PC-9 (cell line): Measurements from ENCODE around the gene CACNG8. TPM values are rescaled to one million over a fixed set of nuclear protein-coding genes. Genes with fewer than 3 reads are reported as not detected.

Source experiments
- BruUV-seq: library from RNA; stranded (reverse); fragments of 400-500 nt; replicated peaks from 2 replicates; lab custom pipeline; 2021; lab: Mats Ljungman, UMichigan
- CTCF ChIA-PET: fragments of 300-600 bp; sonication (Branson Sonifier 250); formaldehyde crosslinking; loops from one replicate; lab custom pipeline; 2022; ENCODE audit warnings: antibody characterized with exemption; lab: Charles Lee
- POLR2A ChIA-PET: fragments of 300-600 bp; sonication (Branson Sonifier 250); formaldehyde crosslinking; loops from one replicate; lab custom pipeline; 2022; ENCODE audit warnings: antibody characterized with exemption; ENCODE audit not compliant: unreplicated experiment; lab: Charles Lee
- DNase-seq, 2 experiments: peaks; one replicate each; pipeline versions ENCODE4 v3.0.0 to v3.0.0-alpha.2; 2015 to 2022; ENCODE audit warnings: mixed read lengths in 1 of 2
- H2AFZ ChIP-seq: fragments of 200-600 bp; sonication (generic); 2 replicates; pipeline ENCODE4 v1.8.1; 2017; ENCODE audit warnings: antibody characterized with exemption
- H3F3A ChIP-seq: fragments of 200-600 bp; sonication (generic); 2 replicates; pipeline ENCODE4 v1.8.1; 2017; ENCODE audit warnings: antibody characterized with exemption, mild to moderate bottlenecking, low read depth; ENCODE audit not compliant: insufficient read depth
- H3K27ac ChIP-seq: fragments of 200-600 bp; sonication (generic); 2 replicates; pipeline ENCODE4 v1.6.1; 2016; ENCODE audit warnings: mixed run types
- H3K27me3 ChIP-seq: fragments of 200-600 bp; sonication (generic); 2 replicates; pipeline ENCODE4 v1.6.1; 2016; ENCODE audit warnings: low read depth, mixed run types; ENCODE audit not compliant: insufficient read depth
- H3K36me3 ChIP-seq: fragments of 200-600 bp; sonication (generic); 2 replicates; pipeline ENCODE4 v1.6.1; 2016; ENCODE audit warnings: low read depth, mixed run types
- H3K4me1 ChIP-seq: fragments of 200-600 bp; sonication (generic); replicated peaks from 2 replicates; pipeline ENCODE4 v1.6.1; 2016; ENCODE audit warnings: mixed run types; ENCODE audit not compliant: insufficient read depth
- H3K4me2 ChIP-seq: fragments of 200-600 bp; sonication (generic); 2 replicates; pipeline ENCODE4 v1.6.1; 2017; ENCODE audit warnings: mixed run types
- H3K4me3 ChIP-seq: fragments of 200-600 bp; sonication (generic); 2 replicates; pipeline ENCODE4 v1.6.1; 2016; ENCODE audit warnings: mixed run types
- H3K79me2 ChIP-seq: fragments of 200-600 bp; sonication (generic); 2 replicates; pipeline ENCODE4 v1.6.1; 2017; ENCODE audit warnings: low read depth, mixed run types
- H3K9me2 ChIP-seq: fragments of 200-600 bp; sonication (generic); 2 replicates; pipeline ENCODE4 v1.8.1; 2017; ENCODE audit warnings: mild to moderate bottlenecking; ENCODE audit not compliant: insufficient read depth
- H3K9me3 ChIP-seq: fragments of 200-600 bp; sonication (generic); 2 replicates; pipeline ENCODE4 v1.8.1; 2016; ENCODE audit warnings: low read depth; ENCODE audit not compliant: insufficient read depth
- H4K20me1 ChIP-seq: fragments of 200-600 bp; sonication (generic); 2 replicates; pipeline ENCODE4 v1.8.1; 2017; ENCODE audit not compliant: insufficient read depth
- CTCF ChIP-seq: fragments of 200-600 bp; sonication (generic); conservative IDR thresholded peaks from 2 replicates; pipeline ENCODE4 v1.6.1; 2017; ENCODE audit warnings: mixed run types, antibody characterized with exemption, mild to moderate bottlenecking, moderate library complexity
- EZH2 ChIP-seq: fragments of 200-600 bp; sonication (generic); IDR thresholded peaks from 2 replicates; pipeline ENCODE4 v1.8.0; 2017; ENCODE audit warnings: antibody characterized with exemption, low read depth
- intact Hi-C: fragments of 100-400 bp; cut with micrococcal nuclease; formaldehyde crosslinking; loops from one replicate; pipeline ENCODE4 v1.10.0; 2022; ENCODE audit not compliant: unreplicated experiment
- total RNA-seq: library from RNA; stranded (reverse); gene quantifications from 2 replicates; pipeline ENCODE4 v1.2.3, GENCODE V29; 2021

CACNG8 gene
- total RNA-seq, 1 experiment from 2014 or later, result 2.9 TPM

- ChIA-PET POLR2A (no interaction called here), CTCF (no interaction called here)
These were observed 20.5 kb upstream of the CACNG8 start for GRCh38 chr19:53942001-53942786.

GRCh38 chr19:53944416-53944815 is 18.3 kb upstream of the CACNG8 start:
- Histone ChIP-seq H4K20me1 (no peaks in the 10 kb centered on the region), H3K9me3 (no peaks in the 10 kb centered on the region), H3K27ac (no peak overlapping the region), H3F3A (no peaks in the 10 kb centered on the region), H3K27me3 (no peaks in the 10 kb centered on the region), H3K9me2 (no peaks in the 10 kb centered on the region), H2AFZ (no peak overlapping the region), H3K36me3 (no peaks in the 10 kb centered on the region), H3K4me3 (no peak overlapping the region), H3K4me1 (no peaks in the 10 kb centered on the region), H3K4me2 (no peak overlapping the region), H3K79me2 (no peaks in the 10 kb centered on the region)
- TF ChIP-seq EZH2, result no peak
- TF ChIP-seq CTCF, result no peak
- no peak for DNase-seq
- BruUV-seq, result no TSS peak
- ChIA-PET CTCF (no interaction called here), POLR2A (no interaction called here)
- intact Hi-C loops, result no loop called here

More at GRCh38 chr19:53942001-53942786, 20.5 kb upstream of the CACNG8 start:
- Histone ChIP-seq H4K20me1 (no peaks in the 10 kb centered on the region), H3K27ac (no peak overlapping the region), H3K79me2 (no peaks in the 10 kb centered on the region), H3K9me3 (no peaks in the 10 kb centered on the region), H3K4me1 (no peaks in the 10 kb centered on the region), H3K9me2 (no peaks in the 10 kb centered on the region), H3K4me2 (no peak overlapping the region), H2AFZ (no peak overlapping the region), H3K36me3 (no peaks in the 10 kb centered on the region), H3F3A (no peaks in the 10 kb centered on the region), H3K4me3 (no peak overlapping the region), H3K27me3 (no peaks in the 10 kb centered on the region)
- DNase-seq, result no peak
- BruUV-seq, result no TSS peak
- intact Hi-C loops, result no loop called here
- TF ChIP-seq CTCF, result no peak
- TF ChIP-seq EZH2, result no peak

- ChIA-PET POLR2A (no interaction called here), CTCF (no interaction called here)
- H3K9me2 ChIP-seq, result no peaks in the 10 kb centered on the region
- no peak overlapping the region for H3K27ac ChIP-seq
- no peak overlapping the region for H3K4me2 ChIP-seq
- intact Hi-C loops, result no loop called here
- H3K79me2 ChIP-seq, result no peaks in the 10 kb centered on the region
- no TSS peak for BruUV-seq
- no peaks in the 10 kb centered on the region for H3K4me1 ChIP-seq
- no peaks in the 10 kb centered on the region for H3K9me3 ChIP-seq
- no peaks in the 10 kb centered on the region for H3K36me3 ChIP-seq
- H4K20me1 ChIP-seq, result no peaks in the 10 kb centered on the region
- H3K27me3 ChIP-seq, result no peaks in the 10 kb centered on the region
- H3F3A ChIP-seq, result no peaks in the 10 kb centered on the region
- no peak for DNase-seq
- no peak overlapping the region for H3K4me3 ChIP-seq
- H2AFZ ChIP-seq, result no peak overlapping the region
- TF ChIP-seq CTCF, result no peak
- TF ChIP-seq EZH2, result no peak
These were observed 17.8 kb upstream of the CACNG8 start for GRCh38 chr19:53944933-53945332.
